IMR-90 (cell line): ENCODE results near the gene MAP3K3. TPM values are rescaled to one million over a fixed set of nuclear protein-coding genes. Genes with fewer than 3 reads are reported as not detected.

Source experiments
- ATAC-seq: fragments of 200-7000 bp; cut with Tn5 transposase; 2 replicates; pipeline ENCODE4 v1.9.1; 2020; ENCODE audit warnings: low read depth, mild to moderate bottlenecking, moderate library complexity
- BruUV-seq: library from RNA; stranded (reverse); fragments of 400-500 nt; replicated peaks from 2 replicates; lab custom pipeline; 2021; lab: Mats Ljungman, UMichigan
- CTCF ChIA-PET: fragments of 300-600 bp; formaldehyde crosslinking; extraction: SDS; loops from one replicate; lab custom pipeline; 2021; ENCODE audit warnings: antibody characterized with exemption; lab: Yijun Ruan, JAX
- POLR2A ChIA-PET: fragments of 300-600 bp; sonication (Branson Sonifier 250); formaldehyde crosslinking; loops from one replicate; lab custom pipeline; 2022; ENCODE audit warnings: antibody characterized with exemption; ENCODE audit not compliant: unreplicated experiment; lab: Charles Lee
- DNase-seq: peaks from one replicate; pipeline ENCODE4 v3.0.0; 2013
- H2AFZ ChIP-seq: replicated peaks from 2 replicates; pipeline ENCODE3; 2013; ENCODE audit warnings: low read length, mild to moderate bottlenecking; ENCODE audit not compliant: poor library complexity
- H2AK5ac ChIP-seq: 2 replicates; pipeline ENCODE4 v1.6.1; 2013; ENCODE audit warnings: low read depth, low read length, inconsistent platforms
- H2AK9ac ChIP-seq: replicated peaks from 2 replicates; pipeline ENCODE3; 2013; ENCODE audit warnings: mild to moderate bottlenecking, low read depth, low read length, moderate library complexity; ENCODE audit not compliant: poor library complexity
- H2BK120ac ChIP-seq: 2 replicates; pipeline ENCODE4 v1.6.1; 2013; ENCODE audit warnings: low read depth, low read length, inconsistent platforms
- H2BK15ac ChIP-seq: 3 replicates; pipeline ENCODE4 v1.6.1; 2013; ENCODE audit warnings: low read depth, low read length, inconsistent platforms
- H2BK20ac ChIP-seq: 2 replicates; pipeline ENCODE4 v1.6.1; 2013; ENCODE audit warnings: low read depth, mild to moderate bottlenecking, inconsistent platforms, low read length, moderate library complexity
- H2BK5ac ChIP-seq: 2 replicates; pipeline ENCODE4 v1.6.1; 2013; ENCODE audit warnings: mild to moderate bottlenecking, low read depth, low read length, inconsistent platforms; ENCODE audit not compliant: poor library complexity, severe bottlenecking
- H3K14ac ChIP-seq: replicated peaks from 2 replicates; pipeline ENCODE4 v1.6.1; 2013; ENCODE audit warnings: low read depth, low read length, inconsistent platforms
- H3K18ac ChIP-seq: 2 replicates; pipeline ENCODE4 v1.6.1; 2013; ENCODE audit warnings: low read depth, low read length, control low read depth
- H3K23ac ChIP-seq: 2 replicates; pipeline ENCODE4 v1.6.1; 2013; ENCODE audit warnings: low read depth, low read length, inconsistent platforms
- H3K27ac ChIP-seq: 2 replicates; pipeline ENCODE4 v1.5.1; 2013; ENCODE audit warnings: mild to moderate bottlenecking, control low read depth, low read length; ENCODE audit not compliant: insufficient read depth
- H3K27me3 ChIP-seq: 2 replicates; pipeline ENCODE4 v1.6.1; 2013; ENCODE audit warnings: low read length; ENCODE audit not compliant: control insufficient read depth, insufficient read depth
- H3K36me3 ChIP-seq: 2 replicates; pipeline ENCODE4 v1.6.1; 2013; ENCODE audit warnings: low read length, mixed read lengths; ENCODE audit not compliant: control insufficient read depth, insufficient read depth
- H3K4ac ChIP-seq: 2 replicates; pipeline ENCODE4 v1.6.1; 2013; ENCODE audit warnings: low read depth, low read length, inconsistent platforms
- H3K4me1 ChIP-seq: 2 replicates; pipeline ENCODE4 v1.6.1; 2013; ENCODE audit warnings: low read length, mixed read lengths; ENCODE audit not compliant: control insufficient read depth, insufficient read depth
- H3K4me2 ChIP-seq: 2 replicates; pipeline ENCODE4 v1.6.1; 2013; ENCODE audit warnings: low read depth, mild to moderate bottlenecking, control low read depth, low read length, moderate library complexity
- H3K4me3 ChIP-seq: 2 replicates; pipeline ENCODE4 v1.5.1; 2013; ENCODE audit warnings: low read depth, mild to moderate bottlenecking, control low read depth, low read length, moderate library complexity; ENCODE audit not compliant: insufficient read depth
- H3K56ac ChIP-seq: 2 replicates; pipeline ENCODE4 v1.6.1; 2013; ENCODE audit warnings: low read length, inconsistent platforms; ENCODE audit not compliant: insufficient read depth; ENCODE audit errors: extremely low read depth
- H3K79me1 ChIP-seq, 2 experiments: 2 replicates each; pipeline ENCODE4 v1.6.1; 2013; ENCODE audit warnings: low read length in 2 of 2, inconsistent platforms in 1 of 2, low read depth in 1 of 2
- H3K9ac ChIP-seq: 2 replicates; pipeline ENCODE4 v1.6.1; 2013; ENCODE audit warnings: low read depth, low read length, control low read depth
- H3K9me1 ChIP-seq: 2 replicates; pipeline ENCODE4 v1.6.1; 2013; ENCODE audit warnings: low read length, inconsistent platforms; ENCODE audit not compliant: insufficient read depth
- H3K9me3 ChIP-seq: 2 replicates; pipeline ENCODE4 v1.6.1; 2013; ENCODE audit warnings: low read length; ENCODE audit not compliant: control insufficient read depth, insufficient read depth
- H4K20me1 ChIP-seq: 2 replicates; pipeline ENCODE4 v1.6.1; 2013; ENCODE audit warnings: low read length, inconsistent platforms; ENCODE audit not compliant: insufficient read depth
- H4K5ac ChIP-seq: 2 replicates; pipeline ENCODE4 v1.6.1; 2013; ENCODE audit warnings: mild to moderate bottlenecking, low read depth, low read length, control low read depth
- H4K8ac ChIP-seq, 2 experiments: 2 replicates each; pipeline ENCODE4 v1.6.1; 2013; ENCODE audit warnings: low read depth in 2 of 2, low read length in 2 of 2, control low read depth in 1 of 2, inconsistent platforms in 1 of 2
- H4K91ac ChIP-seq: 2 replicates; pipeline ENCODE4 v1.6.1; 2013; ENCODE audit warnings: low read depth, low read length, inconsistent platforms; ENCODE audit not compliant: insufficient read depth
- BHLHE40 ChIP-seq: fragments of 150-350 bp; IDR thresholded peaks from 2 replicates; pipeline ENCODE4 v1.6.1; 2016; ENCODE audit warnings: mild to moderate bottlenecking, low read depth, low read length
- CEBPB ChIP-seq: IDR thresholded peaks from 2 replicates; pipeline ENCODE4 v1.6.1; 2012; ENCODE audit warnings: low read depth, low read length, improper control_type of control experiment
- CHD1 ChIP-seq: IDR thresholded peaks from 2 replicates; pipeline ENCODE4 v1.6.1; 2012; ENCODE audit warnings: low read depth, low read length, improper control_type of control experiment
- FOS ChIP-seq: fragments of 150-350 bp; IDR thresholded peaks from 2 replicates; pipeline ENCODE4 v1.6.1; 2016; ENCODE audit warnings: low read depth, low read length
- MAFK ChIP-seq: IDR thresholded peaks from 2 replicates; pipeline ENCODE4 v1.6.1; 2012; ENCODE audit warnings: low read depth, low read length, improper control_type of control experiment
- MAZ ChIP-seq: IDR thresholded peaks from 2 replicates; pipeline ENCODE4 v1.6.1; 2012; ENCODE audit warnings: low read depth, mild to moderate bottlenecking, low read length, improper control_type of control experiment, moderate library complexity, borderline replicate concordance
- MXI1 ChIP-seq: IDR thresholded peaks from 2 replicates; pipeline ENCODE4 v1.6.1; 2012; ENCODE audit warnings: low read depth, mild to moderate bottlenecking, low read length, moderate library complexity, borderline replicate concordance
- NFE2L2 ChIP-seq: fragments of 150-350 bp; IDR thresholded peaks from 2 replicates; pipeline ENCODE4 v1.6.1; 2016; ENCODE audit warnings: low read depth, mild to moderate bottlenecking, low read length
- POLR2A ChIP-seq: IDR thresholded peaks from 2 replicates; pipeline ENCODE4 v1.6.1; 2012; ENCODE audit warnings: mild to moderate bottlenecking, low read depth, low read length
- RAD21 ChIP-seq: IDR thresholded peaks from 2 replicates; pipeline ENCODE4 v1.6.1; 2012; ENCODE audit warnings: low read length, improper control_type of control experiment
- RCOR1 ChIP-seq: IDR thresholded peaks from 2 replicates; pipeline ENCODE4 v1.6.1; 2012; ENCODE audit warnings: mild to moderate bottlenecking, low read length, improper control_type of control experiment; ENCODE audit not compliant: insufficient replicate concordance
- RFX5 ChIP-seq: IDR thresholded peaks from 2 replicates; pipeline ENCODE4 v1.8.0; 2012; ENCODE audit warnings: low read depth, mild to moderate bottlenecking, low read length, moderate library complexity
- SMC3 ChIP-seq: fragments of 150-350 bp; IDR thresholded peaks from 2 replicates; pipeline ENCODE4 v1.6.1; 2016; ENCODE audit warnings: low read depth, mild to moderate bottlenecking, antibody characterized with exemption, low read length, moderate library complexity
- WGBS, 2 experiments: methylation state at CpG; one replicate each; pipeline versions ENCODE4 v1.1.5 to v1.1.7; 2013; ENCODE audit warnings: missing lambda C conversion rate in 2 of 2; ENCODE audit not compliant: insufficient read length in 1 of 2; ENCODE audit errors: extremely low coverage in 2 of 2; 5-methylcytosine and 5-hydroxymethylcytosine counted together
- dilution Hi-C: fragments of 300-500 bp; cut with HindIII; formaldehyde crosslinking; loops from one replicate; pipeline ENCODE4 v1.14.3; 2018; ENCODE audit warnings: low sequenced_read_pairs; ENCODE audit not compliant: unreplicated experiment
- in situ Hi-C: fragments of 300-500 bp; cut with MboI; formaldehyde crosslinking; loops from 3 replicates; pipeline ENCODE4 v1.14.3; 2019; ENCODE audit warnings: low sequenced_read_pairs, inconsistent platforms, mixed read lengths
- intact Hi-C: fragments of 100-400 bp; cut with micrococcal nuclease; formaldehyde crosslinking; loops from 2 replicates; pipeline ENCODE4 v1.10.0; 2022
- polyA plus RNA-seq, 3 experiments: library from polyadenylated mRNA; depleted of rRNA; stranded (reverse); fragments of >200 nt; gene quantifications; 2 replicates each; pipeline ENCODE4 v1.2.3, GENCODE V29; 2012; ENCODE audit warnings: low replicate concordance in 1 of 3
- total RNA-seq: library from RNA; depleted of rRNA; stranded (reverse); fragments of >200 nt; gene quantifications from 2 replicates; pipeline ENCODE4 v1.2.3, GENCODE V29; 2012
- TF ChIP-seq, protein P1 (sequence below): fragments of 150-350 bp; IDR thresholded peaks from 2 replicates; pipeline ENCODE4 v1.6.1; 2016; ENCODE audit warnings: low read depth, mild to moderate bottlenecking, low read length, moderate library complexity, borderline replicate concordance
- TF ChIP-seq, protein P2 (sequence below): conservative IDR thresholded peaks from 2 replicates; pipeline ENCODE4 v1.5.1; 2012; ENCODE audit warnings: mild to moderate bottlenecking, low read depth, low read length, improper control_type of control experiment
- TF ChIP-seq, protein P3 (sequence below): fragments of 150-350 bp; IDR thresholded peaks from 2 replicates; pipeline ENCODE4 v1.6.1; 2017; ENCODE audit warnings: mild to moderate bottlenecking, antibody characterized with exemption, low read length, low read depth

MAP3K3 gene
- total and polyA plus RNA-seq, 2 of the 4 experiments (the other 2 are of a cell fraction): 19.1 to 25.6 TPM

DNA sequence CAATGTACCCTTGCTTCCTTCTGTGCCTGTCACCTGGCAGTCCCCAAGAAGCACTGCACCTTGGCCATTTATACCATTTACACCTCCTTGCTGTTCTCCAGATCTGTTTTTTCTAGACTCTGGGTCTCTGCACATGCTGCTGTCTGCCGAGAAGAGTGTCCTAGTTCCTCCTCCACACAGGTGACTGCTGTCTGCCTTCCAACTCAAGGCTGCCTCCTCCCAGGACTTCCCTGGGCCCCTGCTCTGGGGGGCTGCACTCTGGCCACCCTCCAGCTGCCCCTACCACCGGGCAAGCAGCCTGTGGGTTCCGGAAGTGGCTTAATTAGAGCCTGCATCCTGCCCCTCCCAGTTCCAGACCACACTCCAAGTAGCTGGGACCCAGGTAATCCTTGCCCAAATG, 83.4 kb downstream of the MAP3K3 start:
- no peak overlapping the region for H3K18ac ChIP-seq
- in situ Hi-C loops (no loop called here), intact Hi-C loops (no loop called here), dilution Hi-C loops (no loop called here)
- H3K36me3 ChIP-seq: peaks cover 45% of the 10 kb centered on the region
- H2BK120ac ChIP-seq: no peak overlapping the region
- H3K9me3 ChIP-seq: no peaks in the 10 kb centered on the region
- H2BK20ac ChIP-seq: no peak overlapping the region
- H3K27ac ChIP-seq: no peak overlapping the region
- H2BK5ac ChIP-seq: no peak overlapping the region
- no peak overlapping the region for H2AFZ ChIP-seq
- H3K4me1 ChIP-seq: no peaks in the 10 kb centered on the region
- H3K27me3 ChIP-seq: no peaks in the 10 kb centered on the region
- H4K20me1 ChIP-seq: no peaks in the 10 kb centered on the region; the same call in 1 of the 2 replicates
- WGBS, 2 experiments: 67% methylated on average over 1 of the region's 3 CpGs; no CpG with 5 or more reads in 1 of the 2 experiments
- no peak overlapping the region for H2BK15ac ChIP-seq
- H3K9ac ChIP-seq: no peak overlapping the region
- no TSS peak for BruUV-seq
- no peak overlapping the region for H3K14ac ChIP-seq
- no peak overlapping the region for H3K23ac ChIP-seq
- ChIA-PET CTCF (no interaction called here), POLR2A (no interaction called here)
- H3K4me2 ChIP-seq: no peak overlapping the region
- H2AK5ac ChIP-seq: no peak overlapping the region
- H3K4me3 ChIP-seq: no peak overlapping the region
- no peak for ATAC-seq
- TF ChIP-seq POLR2A (no peak), RAD21 (no peak), MXI1 (no peak), CEBPB (no peak), RCOR1 (no peak), MAZ (no peak), MAFK (no peak), SMC3 (no peak), CHD1 (no peak), RFX5 (no peak), FOS (no peak), NFE2L2 (no peak), BHLHE40 (no peak)
- TF ChIP-seq, protein P1, sequence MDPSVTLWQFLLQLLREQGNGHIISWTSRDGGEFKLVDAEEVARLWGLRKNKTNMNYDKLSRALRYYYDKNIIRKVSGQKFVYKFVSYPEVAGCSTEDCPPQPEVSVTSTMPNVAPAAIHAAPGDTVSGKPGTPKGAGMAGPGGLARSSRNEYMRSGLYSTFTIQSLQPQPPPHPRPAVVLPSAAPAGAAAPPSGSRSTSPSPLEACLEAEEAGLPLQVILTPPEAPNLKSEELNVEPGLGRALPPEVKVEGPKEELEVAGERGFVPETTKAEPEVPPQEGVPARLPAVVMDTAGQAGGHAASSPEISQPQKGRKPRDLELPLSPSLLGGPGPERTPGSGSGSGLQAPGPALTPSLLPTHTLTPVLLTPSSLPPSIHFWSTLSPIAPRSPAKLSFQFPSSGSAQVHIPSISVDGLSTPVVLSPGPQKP: no peak
- TF ChIP-seq, protein P2, sequence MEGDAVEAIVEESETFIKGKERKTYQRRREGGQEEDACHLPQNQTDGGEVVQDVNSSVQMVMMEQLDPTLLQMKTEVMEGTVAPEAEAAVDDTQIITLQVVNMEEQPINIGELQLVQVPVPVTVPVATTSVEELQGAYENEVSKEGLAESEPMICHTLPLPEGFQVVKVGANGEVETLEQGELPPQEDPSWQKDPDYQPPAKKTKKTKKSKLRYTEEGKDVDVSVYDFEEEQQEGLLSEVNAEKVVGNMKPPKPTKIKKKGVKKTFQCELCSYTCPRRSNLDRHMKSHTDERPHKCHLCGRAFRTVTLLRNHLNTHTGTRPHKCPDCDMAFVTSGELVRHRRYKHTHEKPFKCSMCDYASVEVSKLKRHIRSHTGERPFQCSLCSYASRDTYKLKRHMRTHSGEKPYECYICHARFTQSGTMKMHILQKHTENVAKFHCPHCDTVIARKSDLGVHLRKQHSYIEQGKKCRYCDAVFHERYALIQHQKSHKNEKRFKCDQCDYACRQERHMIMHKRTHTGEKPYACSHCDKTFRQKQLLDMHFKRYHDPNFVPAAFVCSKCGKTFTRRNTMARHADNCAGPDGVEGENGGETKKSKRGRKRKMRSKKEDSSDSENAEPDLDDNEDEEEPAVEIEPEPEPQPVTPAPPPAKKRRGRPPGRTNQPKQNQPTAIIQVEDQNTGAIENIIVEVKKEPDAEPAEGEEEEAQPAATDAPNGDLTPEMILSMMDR: no peak
- TF ChIP-seq, protein P3, sequence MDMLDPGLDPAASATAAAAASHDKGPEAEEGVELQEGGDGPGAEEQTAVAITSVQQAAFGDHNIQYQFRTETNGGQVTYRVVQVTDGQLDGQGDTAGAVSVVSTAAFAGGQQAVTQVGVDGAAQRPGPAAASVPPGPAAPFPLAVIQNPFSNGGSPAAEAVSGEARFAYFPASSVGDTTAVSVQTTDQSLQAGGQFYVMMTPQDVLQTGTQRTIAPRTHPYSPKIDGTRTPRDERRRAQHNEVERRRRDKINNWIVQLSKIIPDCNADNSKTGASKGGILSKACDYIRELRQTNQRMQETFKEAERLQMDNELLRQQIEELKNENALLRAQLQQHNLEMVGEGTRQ: no peak
- no peak overlapping the region for H4K5ac ChIP-seq
- no peak overlapping the region for H3K56ac ChIP-seq
- H4K91ac ChIP-seq: no peak overlapping the region
- peaks cover 2% of the 10 kb centered on the region; the same call in 1 of the 2 replicates for H3K9me1 ChIP-seq
- H2AK9ac ChIP-seq: no peak overlapping the region
- no peak overlapping the region for H3K4ac ChIP-seq
- H4K8ac ChIP-seq: no peak overlapping the region
- no peak for DNase-seq
- peaks cover 0 to 19% of the 10 kb centered on the region in 2 experiments; a peak in 2 of 4 replicates for H3K79me1 ChIP-seq
